A549 (cell line): ENCODE results near the gene COL13A1. TPM values are rescaled to one million over a fixed set of nuclear protein-coding genes. Genes with fewer than 3 reads are reported as not detected.

Experiments used
- ATAC-seq, 2 experiments: fragments of 200-7000 bp in 1 of 2; fragments of >200 bp in 1 of 2; cut with Nextera tagmentation in 1 of 2; cut with Tn5 transposase in 1 of 2; 3 replicates each; pipeline versions ENCODE4 v1.8.0 to v1.9.1; 2018 to 2020; ENCODE audit warnings: mild to moderate bottlenecking in 1 of 2, moderate library complexity in 1 of 2
- CTCF ChIA-PET: fragments of 300-600 bp; sonication (Branson Sonifier 250); formaldehyde crosslinking; extraction: SDS; loops from one replicate; lab custom pipeline; 2021; ENCODE audit warnings: antibody characterized with exemption, inconsistent platforms; lab: Yijun Ruan, JAX
- POLR2A ChIA-PET: fragments of 350-600 bp; formaldehyde crosslinking; extraction: SDS; loops from one replicate; lab custom pipeline; 2021; ENCODE audit warnings: antibody characterized with exemption, inconsistent platforms; lab: Yijun Ruan, JAX
- DNase-seq, 2 experiments: peaks; one replicate each; pipeline versions ENCODE4 v3.0.0 to v3.0.0-alpha.2; 2011 to 2016; ENCODE audit warnings: low read depth in 1 of 2, low spot score in 1 of 2
- FAIRE-seq: peaks from 2 replicates; lab custom pipeline; 2011; peaks lifted over from hg19 to GRCh38; lab: Jason Lieb, UNC
- H3K27ac ChIP-seq, 2 experiments: fragments of >200 bp; sonication (Bioruptor Twin); formaldehyde crosslinking; 3 replicates each; pipeline ENCODE4 v1.5.1; 2016 to 2017
- H3K4me1 ChIP-seq: fragments of >200 bp; sonication (Bioruptor Twin); formaldehyde crosslinking; 3 replicates; pipeline ENCODE4 v1.6.1; 2016
- H3K4me2 ChIP-seq: fragments of >200 bp; sonication (Bioruptor Twin); formaldehyde crosslinking; 3 replicates; pipeline ENCODE4 v1.6.1; 2016
- H3K4me3 ChIP-seq: fragments of >200 bp; sonication (Bioruptor Twin); formaldehyde crosslinking; 3 replicates; pipeline ENCODE4 v1.5.1; 2016
- H3K9me3 ChIP-seq: fragments of >200 bp; sonication (Bioruptor Twin); formaldehyde crosslinking; 3 replicates; pipeline ENCODE4 v1.6.1; 2016
- BHLHE40 ChIP-seq: IDR thresholded peaks from 2 replicates; pipeline ENCODE4 v1.6.1; 2012; ENCODE audit warnings: low read depth, low read length, inconsistent platforms
- CEBPB ChIP-seq, 2 experiments: fragments of >200 bp in 1 of 2; sonication (Bioruptor Twin) in 1 of 2; formaldehyde crosslinking in 1 of 2; IDR thresholded peaks; 2 replicates each; pipeline ENCODE4 v1.6.1; 2012 to 2016
- CTCF ChIP-seq: fragments of >200 bp; sonication (Bioruptor Twin); formaldehyde crosslinking; IDR thresholded peaks from 3 replicates; pipeline ENCODE4 v1.5.1; 2016
- ELK1 ChIP-seq: fragments of 150-350 bp; IDR thresholded peaks from 2 replicates; pipeline ENCODE4 v1.6.1; 2014; ENCODE audit warnings: low read depth, mild to moderate bottlenecking, low read length
- EP300 ChIP-seq, 2 experiments: fragments of >200 bp; sonication (Bioruptor Twin); formaldehyde crosslinking; IDR thresholded peaks; 2 replicates in 1 of 2; 3 replicates in 1 of 2; pipeline ENCODE4 v1.6.1; 2016 to 2017
- ESRRA ChIP-seq: fragments of 150-350 bp; IDR thresholded peaks from 2 replicates; pipeline ENCODE4 v1.6.1; 2014; ENCODE audit warnings: mild to moderate bottlenecking, low read length, borderline replicate concordance
- FOSB ChIP-seq: fragments of 250-450 bp; sonication (Bioruptor Pico); IDR thresholded peaks from 2 replicates; pipeline ENCODE4 v1.5.0; 2020; ENCODE audit warnings: mild to moderate bottlenecking, moderate library complexity
- HDAC2 ChIP-seq: fragments of 200-600 bp; sonication (generic); IDR thresholded peaks from 2 replicates; pipeline ENCODE4 v1.6.1; 2016
- HOXA7 ChIP-seq: fragments of 250-450 bp; sonication (Bioruptor Pico); IDR thresholded peaks from 2 replicates; pipeline ENCODE4 v1.5.0; 2020; ENCODE audit warnings: mild to moderate bottlenecking, moderate library complexity
- HOXB13 ChIP-seq: fragments of 250-450 bp; sonication (Bioruptor Pico); IDR thresholded peaks from 2 replicates; pipeline ENCODE4 v1.5.0; 2020; ENCODE audit warnings: low read depth, mild to moderate bottlenecking, moderate library complexity
- JUN ChIP-seq, 2 experiments: fragments of >200 bp; sonication (Bioruptor Twin); formaldehyde crosslinking; IDR thresholded peaks; 2 replicates in 1 of 2; 3 replicates in 1 of 2; pipeline ENCODE4 v1.6.1; 2016 to 2017
- JUNB ChIP-seq: fragments of >200 bp; sonication (Bioruptor Twin); formaldehyde crosslinking; IDR thresholded peaks from 2 replicates; pipeline ENCODE4 v1.6.1; 2016
- KDM1A ChIP-seq: fragments of 200-600 bp; sonication (generic); IDR thresholded peaks from 2 replicates; pipeline ENCODE4 v1.6.1; 2016; ENCODE audit warnings: low read depth, mild to moderate bottlenecking
- KDM5A ChIP-seq: fragments of 200-600 bp; sonication (generic); IDR thresholded peaks from 2 replicates; pipeline ENCODE4 v1.6.1; 2016; ENCODE audit warnings: antibody characterized with exemption, mild to moderate bottlenecking
- NFE2L2 ChIP-seq: fragments of 150-350 bp; conservative IDR thresholded peaks from 2 replicates; pipeline ENCODE4 v1.6.1; 2014; ENCODE audit warnings: low read length
- PHF8 ChIP-seq: fragments of 200-600 bp; sonication (generic); IDR thresholded peaks from 2 replicates; pipeline ENCODE4 v1.6.1; 2016; ENCODE audit warnings: low read depth, mild to moderate bottlenecking, antibody characterized with exemption, moderate library complexity, borderline replicate concordance
- RAD21 ChIP-seq, 2 experiments: fragments of >200 bp in 1 of 2; sonication (Bioruptor Twin) in 1 of 2; formaldehyde crosslinking in 1 of 2; IDR thresholded peaks in 1 of 2; conservative IDR thresholded peaks in 1 of 2; 2 replicates in 1 of 2; 3 replicates in 1 of 2; pipeline ENCODE4 v1.6.1; 2012 to 2018; ENCODE audit warnings: inconsistent platforms in 1 of 2
- REST ChIP-seq: fragments of 200-600 bp; sonication (generic); IDR thresholded peaks from 2 replicates; pipeline ENCODE4 v1.6.1; 2016; ENCODE audit warnings: antibody characterized with exemption, mild to moderate bottlenecking, moderate library complexity
- SREBF2 ChIP-seq: fragments of 450-650 bp; IDR thresholded peaks from 2 replicates; pipeline ENCODE4 v1.6.1; 2014; ENCODE audit warnings: mild to moderate bottlenecking, moderate library complexity
- TFCP2L1 ChIP-seq: fragments of 250-450 bp; sonication (Bioruptor Pico); IDR thresholded peaks from 2 replicates; pipeline ENCODE4 v1.5.0; 2021; ENCODE audit warnings: mild to moderate bottlenecking
- TP53 ChIP-seq: fragments of 250-450 bp; sonication (Bioruptor Pico); IDR thresholded peaks from 2 replicates; pipeline ENCODE4 v1.5.0; 2021; ENCODE audit warnings: mild to moderate bottlenecking, moderate library complexity
- ZSCAN20 ChIP-seq: fragments of 250-450 bp; sonication (Bioruptor Pico); IDR thresholded peaks from 2 replicates; pipeline ENCODE4 v1.8.0; 2022; ENCODE audit warnings: mild to moderate bottlenecking, moderate library complexity
- WGBS: methylation state at CpG from one replicate; pipeline ENCODE4 v1.1.6; 2017; ENCODE audit errors: missing lambda C conversion rate; 5-methylcytosine and 5-hydroxymethylcytosine counted together
- polyA plus RNA-seq, 4 experiments: library from polyadenylated mRNA; depleted of rRNA in 3 of 4; stranded (reverse); fragments of >200 nt; fragmentation: RNase III in 1 of 4; extraction: RNeasy Plus Mini Kit Qiagen cat#74134 plus additional on column Dnase treatment in 1 of 4; gene quantifications; 2 replicates in 3 of 4; 3 replicates in 1 of 4; pipeline ENCODE4 v1.2.3, GENCODE V29; 2011 to 2017

The COL13A1 gene
- polyA plus RNA-seq, 2 of the 4 experiments (the other 2 are of a cell fraction), result 0.08 to 0.27 TPM

- ATAC-seq, result no peak
- Histone ChIP-seq H3K27ac (no peak overlapping the region), H3K4me1 (peaks cover 6% of the 10 kb centered on the region; the same call in 1 of the 3 replicates), H3K9me3 (no peaks in the 10 kb centered on the region), H3K4me2 (no peak overlapping the region), H3K4me3 (no peak overlapping the region)
- 81% methylated on average over 7 of the region's 7 CpGs for WGBS
- POLR2A ChIA-PET, result no interaction called here
- FAIRE-seq, result no peak
- DNase-seq, result no peak
- CTCF ChIA-PET, result interaction anchor here (0.8 to 0.9 kb wide), 2 partner anchors 8 to 10 kb away, joined by 3 read pairs; no protein-coding TSS in a partner anchor
- TF ChIP-seq NFE2L2 (no peak), KDM5A (no peak), FOSB (no peak), EP300 (IDR thresholded peaks at IDR 0.05) (no peak), PHF8 (no peak), JUNB (no peak), SREBF2 (no peak), CTCF (no peak)
These were observed 46.7 kb downstream of the COL13A1 start for GRCh38 chr10:69848454-69848853.

- peaks cover 6% of the 10 kb centered on the region; the same call in 1 of the 3 replicates for H3K4me1 ChIP-seq
- CTCF ChIA-PET, result interaction anchor here (0.9 to 1.5 kb wide), 4 partner anchors 15 to 334 kb away, joined by 3 to 4 read pairs (median 4); no protein-coding TSS in a partner anchor
- POLR2A ChIA-PET, result no interaction called here
- ATAC-seq, result no peak
- TF ChIP-seq ZSCAN20 (CRISPR knock-in tag), result no peak
- TF ChIP-seq HOXA7 (CRISPR knock-in tag), result no peak
- TF ChIP-seq JUN (IDR thresholded peaks at IDR 0.05), result no peak
- TF ChIP-seq ELK1, result no peak
- TF ChIP-seq REST, result no peak
- no peak for TF ChIP-seq HDAC2
- TF ChIP-seq KDM1A, result no peak
- no peak for TF ChIP-seq RAD21 (conservative IDR thresholded peaks at IDR 0.05 in 1 of 2, IDR thresholded peaks at IDR 0.05 in 1 of 2)
- no peak for TF ChIP-seq TP53 (CRISPR knock-in tag)
- no peak for TF ChIP-seq HOXB13 (CRISPR knock-in tag)
- TF ChIP-seq TFCP2L1, result no peak
- no peak for TF ChIP-seq CEBPB (IDR thresholded peaks at IDR 0.05)
- TF ChIP-seq BHLHE40, result no peak
- TF ChIP-seq ESRRA, result no peak
- TF ChIP-seq, all 56 proteins: peak for 0
- Histone ChIP-seq H3K27ac (no peak overlapping the region), H3K4me3 (no peak overlapping the region), H3K9me3 (no peaks in the 10 kb centered on the region), H3K4me2 (no peak overlapping the region)
- FAIRE-seq, result no peak
- no peak for DNase-seq
- 71% methylated on average over 7 of the region's 7 CpGs for WGBS
These were observed 48.1 kb downstream of the COL13A1 start for GRCh38 chr10:69849825-69850224.
